Natural killer cell treated with Interleukin-12 subunit alpha and Interleukin-12 subunit beta and Interleukin-15 and Interleukin-18, amount 100 ng/mL, for 72 hours (primary cell): Measurements from ENCODE around the gene GPAT3. TPM values are rescaled to one million over a fixed set of nuclear protein-coding genes. Genes with fewer than 3 reads are reported as not detected.

ENCODE experiments used
- ATAC-seq, 2 donors: fragments of 150-1000 bp; cut with Tn5 transposase in 1 of 2; sonication (Bioruptor Pico), chemical (Tn5 transposase) in 1 of 2; 2 replicates each; pipeline ENCODE4 v1.10.0; 2021
- DNase-seq: peaks from one replicate; pipeline ENCODE4 v3.0.0; 2022; ENCODE audit warnings: low spot score
- H3K27ac Mint-ChIP-seq, 2 donors: 1 replicate in 1 of 2; 2 replicates in 1 of 2; pipeline ENCODE4 v1.8.0; 2022; ENCODE audit warnings: mixed read lengths in 2 of 2, mild to moderate bottlenecking in 1 of 2, moderate library complexity in 1 of 2
- H3K27me3 Mint-ChIP-seq, 2 donors: 1 replicate in 1 of 2; 2 replicates in 1 of 2; pipeline ENCODE4 v1.8.0; 2022; ENCODE audit warnings: mixed read lengths in 2 of 2
- H3K36me3 Mint-ChIP-seq: one replicate; pipeline ENCODE4 v1.8.0; 2022; ENCODE audit warnings: mixed read lengths
- H3K4me1 Mint-ChIP-seq, 2 donors: 1 replicate in 1 of 2; 2 replicates in 1 of 2; pipeline ENCODE4 v1.8.0; 2022; ENCODE audit warnings: low read depth in 2 of 2, mixed read lengths in 2 of 2, mild to moderate bottlenecking in 1 of 2
- H3K4me3 Mint-ChIP-seq: one replicate; pipeline ENCODE4 v1.8.0; 2022; ENCODE audit warnings: mixed read lengths
- H3K9me3 Mint-ChIP-seq: 2 replicates; pipeline ENCODE4 v1.8.0; 2022; ENCODE audit warnings: mixed read lengths
- total RNA-seq, 2 donors: library from RNA; stranded (reverse); gene quantifications; one replicate each; pipeline ENCODE4 v1.2.3, GENCODE V29; 2022

The GPAT3 gene
- total RNA-seq, 2 donors from 2014 or later = 0.93 to 2.1 TPM

- H3K27ac Mint-ChIP-seq = no peak overlapping the region
- DNase-seq (no peak), ATAC-seq (no peak)
- no peaks in the 10 kb centered on the region for H3K4me1 Mint-ChIP-seq
- no peaks in the 10 kb centered on the region for H3K9me3 Mint-ChIP-seq
- no peak overlapping the region for H3K4me3 Mint-ChIP-seq
- H3K36me3 Mint-ChIP-seq = no peaks in the 10 kb centered on the region
- H3K27me3 Mint-ChIP-seq = peaks cover 2 to 6% of the 10 kb centered on the region in 2 donors
Observed at GRCh38 chr4:83651846-83652245, 115.9 kb downstream of the GPAT3 start.

Other genes with a start within 250 kb of the GPAT3 start
- 10 to 100 TPM; 12.4 to 13.9 TPM for gene HPSE, start 201.3 kb upstream of the GPAT3 start, total RNA-seq
- 10 to 100 TPM; 12.7 to 18.9 TPM for gene HELQ, start 80.3 kb upstream of the GPAT3 start, total RNA-seq
- gene MRPS18C, start 80.0 kb upstream of the GPAT3 start, total RNA-seq = 10 to 100 TPM; 44.4 to 44.7 TPM
- 1 to 10 TPM; 5.6 to 8.5 TPM for gene ABRAXAS1, start 51.0 kb upstream of the GPAT3 start, total RNA-seq